T-helper 22 cell (primary cell): ENCODE results near the gene HPCA.
"Not testable (repeated sequence)": the region's sequence is repeated elsewhere in the genome, so short reads cannot be mapped to it uniquely, and the experiment has no call there.

Source experiments
- DNase-seq: peaks from one replicate; pipeline ENCODE4 v3.0.0-alpha.2; 2020; ENCODE audit warnings: low read depth

The HPCA gene

DNA sequence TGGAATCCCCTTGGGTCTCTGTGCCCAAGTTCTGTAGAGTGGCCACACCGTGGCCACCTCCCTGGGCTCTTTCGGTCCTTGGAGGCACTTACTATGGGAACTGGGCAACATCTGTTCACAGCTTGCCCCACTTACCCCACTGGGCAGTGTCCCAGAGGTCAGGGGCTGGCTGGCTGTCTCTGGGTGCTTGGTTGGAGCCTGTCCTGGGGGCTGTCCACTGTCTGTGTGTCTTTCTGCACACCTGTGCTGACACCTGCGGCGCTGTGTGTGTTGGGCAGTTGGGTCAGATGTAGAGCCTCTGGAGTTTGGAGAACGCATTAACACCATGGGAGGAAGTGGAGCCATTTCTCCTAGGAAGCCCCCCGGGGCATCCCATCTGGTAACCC is 16.2 kb downstream of the HPCA start:
- DNase-seq = no peak

DNA sequence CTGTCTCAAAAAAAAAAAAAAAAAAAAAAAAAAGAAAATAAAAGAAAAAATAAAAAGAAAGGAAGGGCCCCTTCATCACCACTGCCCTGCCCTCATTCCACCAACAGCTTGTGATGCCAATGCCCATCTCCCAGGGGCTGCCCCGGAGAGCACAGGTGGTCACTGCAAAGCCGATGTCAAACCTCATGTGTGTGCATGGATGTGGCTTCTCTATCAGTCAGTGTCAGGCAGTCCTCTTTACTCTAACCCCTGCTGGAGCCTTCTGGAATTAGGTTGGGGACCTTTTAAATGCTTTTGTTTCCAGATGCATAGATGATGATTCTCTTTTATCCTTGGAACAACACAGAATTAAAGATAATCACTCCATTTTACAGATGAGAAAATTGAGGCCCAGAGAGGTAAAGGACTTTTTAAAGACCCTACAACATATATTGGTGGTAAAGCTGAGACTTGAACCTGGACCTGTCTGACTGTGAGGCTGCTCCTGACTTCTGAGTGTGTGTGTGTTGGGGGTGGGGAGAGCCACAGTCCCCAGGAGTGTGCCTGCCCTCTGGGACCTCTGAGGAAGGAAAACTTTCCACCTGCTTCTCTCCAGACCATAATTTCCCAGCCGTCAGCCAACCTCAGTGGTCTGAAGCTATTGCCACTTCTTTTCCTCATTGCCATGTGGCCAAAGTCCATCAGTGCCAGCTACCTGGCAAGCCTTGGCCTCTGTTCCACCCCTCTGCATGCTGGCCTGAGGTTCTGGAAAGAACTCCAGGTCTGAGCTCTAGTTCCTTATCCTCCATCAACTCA is 17.9 kb downstream of the HPCA start:
- no peak for DNase-seq

DNA sequence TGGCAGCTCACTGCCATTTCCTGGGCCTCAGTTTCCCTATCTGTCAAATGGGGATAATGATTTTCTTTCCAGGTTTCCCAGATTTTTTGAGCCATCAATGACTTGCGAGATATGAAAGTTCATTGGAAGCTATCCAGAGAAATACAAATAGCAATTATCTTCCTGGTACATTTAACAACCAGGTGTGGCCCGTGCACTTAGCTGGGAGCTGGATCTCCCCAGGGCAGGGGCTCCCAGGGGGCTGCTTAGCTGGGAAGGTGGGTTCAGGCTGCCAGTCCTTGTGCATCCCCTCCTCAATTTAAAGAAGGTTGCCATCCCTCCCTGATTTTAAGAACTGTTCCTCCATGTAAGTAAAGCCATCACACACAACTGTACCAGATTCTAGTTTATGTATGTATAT is 18.5 kb downstream of the HPCA start:
- no peak for DNase-seq

DNA sequence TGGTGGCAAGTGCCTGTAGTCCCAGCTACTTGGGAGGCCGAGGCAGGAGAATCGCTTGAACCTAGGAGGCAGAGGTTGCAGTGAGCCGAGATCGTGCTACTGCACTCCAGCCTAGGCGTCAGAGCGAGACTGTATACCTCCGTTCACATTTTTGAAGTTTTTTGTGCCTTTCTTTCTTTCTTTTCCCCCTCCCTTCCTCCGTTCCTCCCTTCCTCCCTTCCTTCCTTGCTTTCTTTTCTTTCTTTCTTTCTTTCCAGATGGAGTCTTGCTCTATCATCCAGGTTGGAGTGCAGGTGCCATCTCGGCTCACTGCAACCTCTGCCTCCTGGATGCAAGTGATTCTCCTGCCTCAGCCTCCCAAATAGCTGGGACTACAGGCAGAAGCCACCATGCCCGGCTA is 19.3 kb downstream of the HPCA start:
- DNase-seq = not testable (repeated sequence)

DNA sequence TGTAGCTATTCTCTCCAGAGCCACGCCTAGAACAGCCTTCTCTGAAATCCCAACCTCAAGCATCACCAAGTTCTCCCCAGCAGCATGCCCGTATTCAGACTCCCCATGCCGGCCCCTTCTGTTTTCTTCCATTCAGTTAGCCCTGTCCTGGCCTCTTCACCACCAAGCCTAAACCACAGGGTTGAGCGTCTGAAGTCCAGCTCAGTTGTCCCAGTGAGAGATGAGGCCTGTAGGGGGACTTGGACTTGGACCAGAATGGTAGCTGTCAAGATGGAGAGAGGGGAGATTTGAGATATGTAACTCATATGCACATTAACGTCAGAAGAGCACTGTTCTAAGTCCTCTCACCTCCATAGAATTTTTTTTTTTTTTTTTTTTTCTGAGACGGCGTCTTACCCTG is 20.4 kb downstream of the HPCA start:
- DNase-seq = no peak

DNA sequence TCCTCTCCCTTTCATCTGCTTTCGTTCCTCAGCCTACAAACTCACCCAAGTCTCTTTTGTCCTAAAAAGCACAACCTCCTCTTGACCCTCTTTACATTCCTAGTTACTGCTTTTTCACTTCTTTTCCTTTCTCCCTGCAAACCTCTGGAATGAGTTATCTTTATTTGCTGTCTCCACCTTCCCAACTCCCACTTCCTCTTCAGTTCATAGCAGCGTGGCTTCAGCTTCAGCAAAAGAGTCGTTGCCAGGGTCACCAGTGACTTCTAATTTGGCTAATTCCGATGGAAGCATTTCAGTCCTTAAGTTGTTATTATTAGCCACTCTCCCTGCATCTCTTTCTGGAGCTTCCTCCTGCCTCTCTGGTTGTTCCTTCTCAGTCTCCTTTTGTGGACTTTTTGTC is 21.1 kb downstream of the HPCA start:
- DNase-seq = no peak

DNA sequence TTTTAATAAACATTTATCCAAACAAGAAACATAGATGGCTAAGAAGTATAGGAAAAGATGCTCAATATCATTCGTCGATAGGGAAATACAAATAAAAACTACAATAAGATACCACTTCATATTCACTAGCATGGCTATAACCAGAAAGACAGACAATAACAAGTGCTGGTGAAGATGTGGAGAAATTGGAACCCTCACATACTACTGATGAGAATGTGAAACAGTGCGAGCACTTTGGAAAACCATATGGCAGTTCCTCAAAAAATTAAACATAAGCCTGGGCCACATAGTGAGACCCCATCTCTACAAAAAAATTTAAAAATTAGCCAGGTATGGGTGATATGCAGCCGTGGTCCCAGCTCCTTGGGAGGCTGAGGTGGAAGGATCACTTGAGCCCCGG is 24.0 kb downstream of the HPCA start:
- DNase-seq = no peak

DNA sequence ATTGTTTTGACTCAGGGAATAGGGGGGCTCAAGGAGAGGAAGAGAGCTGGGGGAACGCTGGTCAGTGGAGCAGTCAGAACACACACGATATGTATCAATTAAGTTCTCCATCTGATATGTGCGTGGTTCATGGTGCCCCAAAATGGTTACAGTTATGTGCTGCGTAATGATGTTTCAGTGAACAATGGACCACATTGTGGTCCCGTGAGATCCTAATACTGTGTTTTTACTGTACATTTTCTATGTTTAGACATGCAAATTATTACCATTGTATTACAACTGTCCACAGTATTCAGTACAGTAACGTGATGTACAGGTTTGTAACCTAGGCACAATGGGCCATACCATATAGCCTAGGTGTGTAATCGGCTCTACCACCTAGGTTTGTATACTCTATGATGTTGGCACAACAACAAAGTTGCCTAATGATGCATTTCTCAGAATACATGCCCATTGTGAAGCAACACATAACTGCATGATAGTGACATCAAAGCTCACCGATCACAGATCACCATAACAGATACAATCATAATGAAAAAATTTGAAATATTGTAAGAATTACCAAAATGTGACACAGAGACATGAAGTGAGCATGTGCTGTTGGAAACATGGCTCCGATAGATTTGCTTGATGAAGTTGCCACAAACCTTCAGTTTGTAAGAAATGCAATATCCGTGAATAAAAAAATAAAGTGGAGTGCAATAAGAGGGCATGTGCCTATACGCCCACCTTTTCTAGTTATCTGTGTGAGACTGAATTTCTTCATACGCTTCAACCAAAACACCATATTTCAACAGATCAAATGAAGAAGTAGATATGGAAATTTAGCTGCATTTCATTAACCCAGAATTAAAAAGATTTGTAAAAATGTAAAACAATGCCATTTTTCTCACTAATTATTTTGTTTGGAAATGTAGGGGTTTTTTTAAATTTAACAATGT is 29.7 kb downstream of the HPCA start:
- no peak for DNase-seq

DNA sequence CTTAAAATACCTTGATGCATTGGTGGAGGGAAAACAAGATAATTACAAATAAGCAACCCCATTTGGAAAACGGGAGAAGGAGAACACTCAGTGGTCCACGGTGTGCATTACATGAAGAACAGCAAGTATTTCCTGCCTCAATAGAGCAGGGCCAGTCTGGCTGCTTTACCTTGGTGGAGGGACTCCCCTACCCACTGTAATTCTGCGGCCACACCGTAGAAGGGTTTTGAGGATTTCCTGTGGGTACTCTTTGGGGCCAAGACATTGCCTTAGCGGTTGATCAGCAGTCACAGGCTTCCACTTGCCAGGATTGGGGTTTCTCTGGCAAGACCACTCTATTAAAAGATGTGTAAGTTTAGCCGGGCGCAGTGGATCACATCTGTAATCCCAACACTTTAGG is 31.2 kb downstream of the HPCA start:
- no peak for DNase-seq

DNA sequence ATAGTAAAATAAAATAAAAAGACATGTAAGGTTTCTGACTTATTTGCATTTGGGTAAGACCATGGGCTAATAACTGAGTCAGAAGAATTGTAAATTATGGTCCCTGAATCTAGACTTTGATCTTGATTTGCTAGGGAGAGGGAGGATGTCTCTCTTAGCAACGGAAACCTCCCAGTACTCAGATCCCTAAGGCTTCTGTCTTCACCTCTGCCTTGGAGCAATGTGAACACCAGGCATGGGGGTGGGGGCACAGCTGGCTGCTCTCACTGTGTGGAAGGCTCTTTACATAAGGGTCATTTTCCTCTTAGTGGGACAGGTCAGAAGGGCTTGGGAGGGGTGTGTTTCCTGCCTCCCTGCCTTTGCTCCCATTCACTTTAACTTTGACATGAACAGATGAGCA is 31.9 kb downstream of the HPCA start:
- DNase-seq = no peak

DNA sequence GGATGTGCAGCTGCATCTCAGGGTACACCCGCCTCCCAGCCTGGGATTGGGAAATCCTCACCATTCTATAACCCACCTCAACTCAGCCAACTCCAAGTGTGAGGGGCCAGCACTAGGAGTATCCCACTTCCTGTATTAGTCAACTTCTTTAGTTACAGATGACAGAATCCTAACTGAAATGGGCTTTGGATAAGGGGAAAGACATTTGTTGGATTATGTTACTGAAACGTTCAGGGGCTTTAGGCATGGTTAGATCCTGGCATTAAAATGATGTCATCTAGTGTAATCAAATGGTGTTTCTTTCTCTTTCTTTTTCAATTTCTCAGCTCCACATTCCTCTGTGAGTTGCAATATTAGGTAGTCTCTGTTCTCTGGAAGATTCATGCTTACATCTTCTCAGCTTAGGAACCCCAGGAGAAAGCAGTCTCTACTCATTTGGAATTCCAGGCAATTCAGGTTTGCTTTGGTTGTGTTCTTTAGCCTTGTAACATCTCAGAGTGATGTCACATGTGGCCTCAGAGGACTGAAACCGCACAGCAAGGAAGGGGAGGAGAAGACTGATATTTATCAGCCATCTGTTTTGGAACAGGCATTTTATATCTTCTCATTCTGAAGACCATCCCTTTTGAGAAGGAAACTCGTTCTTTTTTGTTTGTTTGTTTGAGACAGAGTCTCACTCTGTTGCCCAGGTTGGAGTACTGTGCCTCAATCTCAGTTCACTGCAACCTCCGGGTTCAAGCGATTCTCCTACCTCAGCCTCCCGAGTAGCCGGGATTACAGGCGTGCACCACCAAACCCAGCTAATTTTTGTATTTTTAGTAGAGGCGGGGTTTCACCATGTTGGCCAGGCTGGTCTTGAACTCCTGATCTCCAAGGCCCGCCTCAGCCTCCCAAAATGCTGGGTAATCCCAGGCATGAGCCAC is 33.8 kb downstream of the HPCA start:
- no peak for DNase-seq

DNA sequence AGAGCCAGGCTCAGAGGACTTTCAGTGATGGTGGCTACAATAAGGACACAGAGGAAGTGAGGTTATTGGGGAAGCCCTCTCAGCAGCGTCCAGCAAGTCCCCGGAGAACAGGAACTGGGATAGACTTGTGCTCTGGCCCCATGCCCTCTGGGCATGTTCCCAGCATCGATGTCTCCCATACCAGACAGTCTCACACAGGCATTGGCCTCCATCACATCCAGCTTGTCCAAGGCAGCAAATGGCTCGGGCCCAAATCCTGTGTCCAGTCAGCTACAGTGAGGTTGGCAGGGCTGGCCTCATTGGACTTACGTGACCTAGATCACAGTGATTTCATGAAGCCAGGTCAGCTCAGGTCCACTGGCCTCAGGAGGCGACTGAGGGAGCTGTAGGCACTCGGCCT is 34.5 kb downstream of the HPCA start:
- no peak for DNase-seq

DNA sequence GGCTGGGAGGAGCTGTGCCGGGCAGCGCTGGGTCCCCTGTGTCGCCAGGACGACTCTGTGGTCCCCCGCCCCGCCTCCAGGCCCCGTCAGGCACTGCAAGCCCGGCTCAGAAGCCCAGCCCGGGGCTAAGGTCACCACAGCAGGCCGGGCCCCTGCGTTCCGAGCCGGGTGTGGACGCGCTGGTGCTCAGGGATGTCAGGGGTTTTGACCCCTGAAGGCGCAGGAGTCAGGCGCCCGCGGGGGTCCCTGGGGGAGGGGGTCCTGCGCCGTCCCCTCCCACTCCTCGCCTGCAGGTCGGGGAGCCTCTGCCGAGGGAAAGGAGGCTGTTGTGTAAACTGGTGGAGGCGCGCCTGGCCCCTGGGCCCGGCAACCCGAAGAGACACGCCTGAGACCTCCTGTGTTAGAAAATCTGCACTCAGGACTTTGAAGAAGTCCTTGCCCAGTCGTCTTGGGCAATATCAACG is 38.6 kb downstream of the HPCA start:
- no peak for DNase-seq

DNA sequence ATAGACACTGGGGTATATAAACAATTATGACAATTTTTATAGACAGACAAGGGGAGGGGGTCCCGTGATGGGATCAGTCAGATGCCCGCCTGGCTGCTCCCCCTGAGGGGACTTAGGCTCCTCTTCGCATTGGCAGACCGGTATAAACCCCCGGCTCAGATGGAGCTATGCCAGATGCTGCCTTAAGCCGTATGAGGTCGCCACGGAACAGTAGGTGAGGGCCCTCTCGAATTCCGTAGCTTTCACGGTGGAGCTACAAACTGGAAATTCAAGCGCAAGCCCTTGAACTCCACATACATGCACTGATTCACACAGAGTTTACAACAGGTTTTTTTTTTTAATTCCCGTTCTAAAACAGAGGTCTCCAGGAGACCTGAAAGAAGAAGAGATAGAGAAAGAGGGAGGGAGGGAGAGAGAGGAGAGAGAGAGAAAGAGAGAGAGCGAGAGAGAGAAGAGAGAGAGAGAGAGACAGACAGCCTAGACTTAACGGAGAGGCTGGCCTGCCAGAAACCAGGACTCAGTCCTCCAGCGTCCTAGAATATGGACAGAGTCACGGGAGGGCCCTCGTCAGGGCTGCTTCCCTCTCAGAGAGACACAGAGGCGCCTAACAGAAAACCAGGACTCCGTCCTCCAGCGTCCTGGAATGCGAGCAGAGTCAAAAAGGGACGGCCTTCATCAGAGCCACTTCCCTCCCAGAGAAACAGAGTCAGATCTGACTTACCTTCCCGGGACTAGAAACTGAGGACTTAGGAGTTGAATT is 39.3 kb downstream of the HPCA start:
- DNase-seq = no peak

DNA sequence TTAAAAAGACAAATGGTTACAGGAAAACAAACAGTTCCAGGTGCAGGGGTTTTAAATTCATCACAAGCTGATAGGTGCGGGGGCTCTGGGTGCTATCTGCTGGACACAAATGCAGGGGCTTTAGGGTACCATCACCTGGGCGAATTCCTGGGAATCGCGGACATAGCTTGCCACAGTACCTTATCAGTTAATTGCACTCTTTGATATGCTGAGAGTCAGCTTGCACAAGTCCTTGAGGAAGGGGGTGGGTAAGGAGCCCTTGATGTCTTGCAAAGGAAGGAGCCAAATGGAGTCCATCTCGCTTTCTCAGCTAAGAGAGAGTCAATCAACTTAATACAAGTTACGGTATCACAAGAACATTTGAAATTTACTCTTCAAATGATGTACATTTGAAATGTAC is 40.3 kb downstream of the HPCA start:
- DNase-seq = no peak

DNA sequence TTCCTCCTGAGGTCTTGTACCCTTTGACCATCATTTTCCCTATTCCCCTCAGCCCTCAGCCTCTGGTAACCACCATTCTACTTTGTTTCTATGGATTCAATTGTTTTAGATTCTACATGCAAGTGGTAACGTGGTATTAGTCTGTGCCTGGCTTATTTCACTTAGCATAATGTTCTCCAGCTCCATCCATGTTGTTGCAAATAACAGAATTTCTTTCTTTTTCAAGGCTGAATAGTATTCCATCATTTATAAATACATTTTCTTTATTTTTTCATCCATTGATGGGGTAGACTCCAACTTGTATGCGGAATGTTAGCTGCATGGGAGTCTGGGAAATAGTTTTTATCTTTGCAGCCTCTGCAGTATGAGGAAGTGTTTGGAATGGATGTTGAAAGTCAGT is 41.1 kb downstream of the HPCA start:
- no peak for DNase-seq

DNA sequence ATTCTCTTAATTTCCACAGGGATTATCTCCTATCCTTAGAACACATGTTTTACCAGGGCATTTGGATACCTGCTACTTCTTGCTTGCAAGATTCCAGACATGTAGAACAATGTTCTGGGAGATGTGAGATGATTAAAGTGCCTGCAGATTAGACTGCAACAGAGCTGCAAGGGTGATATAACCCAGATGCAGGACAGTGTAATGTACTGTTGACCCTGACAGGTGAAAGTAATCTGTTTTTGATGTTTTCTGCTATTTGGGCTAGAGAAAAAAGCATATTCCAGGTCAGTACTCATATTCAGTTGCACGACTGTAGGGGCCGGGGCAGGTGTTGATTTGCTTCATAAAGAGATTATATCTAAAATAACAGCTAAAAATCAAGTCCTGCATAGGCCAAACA is 42.0 kb downstream of the HPCA start:
- DNase-seq = no peak

DNA sequence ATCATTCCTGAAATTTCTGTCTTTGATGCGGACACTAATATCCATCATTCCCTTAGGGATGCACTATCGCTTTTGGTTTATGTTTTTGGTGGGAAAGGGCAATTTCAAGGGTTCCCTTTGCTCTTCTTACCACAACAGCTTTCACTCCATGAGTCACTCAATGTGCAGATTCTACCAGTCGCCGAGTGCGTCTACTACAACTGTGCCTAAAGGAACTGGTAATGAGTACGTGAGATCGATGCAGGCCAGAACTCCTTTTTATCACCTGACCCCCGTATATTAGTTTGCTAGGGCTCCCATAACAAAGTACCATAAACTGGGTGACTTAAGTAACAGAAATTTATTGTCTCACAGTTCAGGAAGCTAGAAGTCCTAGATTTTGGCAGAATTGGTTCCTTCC is 42.4 kb downstream of the HPCA start:
- no peak for DNase-seq

DNA sequence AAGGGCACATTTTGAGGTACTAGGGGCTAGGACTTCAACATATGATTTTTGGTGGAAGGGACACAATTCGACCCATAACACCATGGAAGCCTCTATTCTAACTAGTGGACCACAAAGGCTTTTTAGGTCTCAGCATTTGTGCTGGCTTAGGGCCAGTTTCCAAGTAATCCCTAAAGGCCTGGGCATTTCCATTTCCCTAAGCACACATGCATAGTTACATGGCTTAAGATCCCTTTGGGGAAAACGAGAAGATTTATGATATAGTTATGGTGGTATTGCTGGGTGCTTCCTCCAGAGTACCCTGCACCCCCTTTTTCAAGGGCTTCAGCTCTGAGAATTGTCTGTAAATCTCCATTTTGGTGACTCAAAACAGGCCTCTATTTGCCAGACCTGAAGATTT is 43.1 kb downstream of the HPCA start:
- no peak for DNase-seq

DNA sequence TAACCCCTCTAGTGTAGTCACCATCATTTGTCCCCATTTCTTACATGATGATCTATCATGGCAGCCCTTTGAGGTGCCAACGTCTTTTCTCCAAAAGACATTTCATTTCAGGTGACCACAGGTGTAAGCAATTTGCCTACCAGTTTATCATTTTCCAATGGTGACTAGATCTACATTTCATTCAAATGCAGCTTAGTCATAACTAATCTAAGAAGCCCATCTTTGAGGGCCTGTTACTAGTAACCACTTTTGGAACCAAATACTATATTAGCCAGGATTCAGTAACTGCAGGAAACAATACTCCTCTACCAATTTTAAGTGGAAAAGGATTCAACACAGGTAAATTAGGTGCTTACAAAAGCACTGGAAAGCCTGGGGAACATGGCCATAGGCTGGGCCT is 45.5 kb downstream of the HPCA start:
- no peak for DNase-seq

DNA sequence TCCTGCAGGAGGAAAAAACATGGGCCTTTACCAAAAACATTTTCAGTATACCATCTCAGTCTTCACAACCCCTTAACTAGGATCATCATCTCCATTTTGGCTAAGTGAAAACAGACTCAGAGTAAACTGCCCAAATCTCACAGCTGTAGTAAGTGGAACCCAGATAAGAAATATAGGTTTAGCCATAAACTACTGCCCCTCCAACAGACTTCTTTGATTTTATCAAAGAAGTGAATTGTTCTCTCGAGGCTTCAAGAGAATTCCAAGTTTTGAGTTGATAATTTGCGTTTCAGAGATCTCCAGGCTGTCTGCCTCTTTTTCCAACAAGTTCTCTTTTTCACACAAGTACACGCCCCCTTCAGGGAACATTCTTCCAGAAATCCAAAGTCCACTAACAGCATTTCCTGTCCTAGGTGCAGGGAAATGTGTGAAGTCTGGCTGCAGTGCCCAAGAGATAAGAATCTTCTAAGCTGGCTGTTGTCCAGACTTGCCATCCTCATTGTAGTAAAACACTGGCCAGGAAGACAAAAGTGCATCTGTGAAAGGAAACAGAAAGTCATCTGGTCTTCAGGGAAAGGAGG is 47.5 kb downstream of the HPCA start:
- DNase-seq = no peak
